Sigmoid colon (tissue), 7 donors: ENCODE data around the gene PRSS2. TPM values are rescaled to one million over a fixed set of nuclear protein-coding genes. Genes with fewer than 3 reads are reported as not detected.

Experiments
- DNase-seq: peaks from one replicate; pipeline ENCODE4 v3.0.0-alpha.2; 2019
- H3K27ac ChIP-seq, 4 donors: fragments of 200-600 bp; sonication (generic); one replicate each; pipeline ENCODE4 v1.5.1; 2016 to 2019; ENCODE audit warnings: mild to moderate bottlenecking in 1 of 4
- H3K27me3 ChIP-seq, 3 donors: fragments of 200-600 bp; sonication (generic); one replicate each; pipeline ENCODE4 v1.5.1; 2019; ENCODE audit warnings: mild to moderate bottlenecking in 1 of 3
- H3K36me3 ChIP-seq, 4 donors: fragments of 200-600 bp; sonication (generic); one replicate each; pipeline ENCODE4 v1.5.1; 2016 to 2019
- H3K4me1 ChIP-seq, 4 donors: fragments of 200-600 bp; sonication (generic); one replicate each; pipeline ENCODE4 v1.5.1; 2017 to 2019
- H3K4me3 ChIP-seq, 4 donors: fragments of 200-600 bp; sonication (generic); one replicate each; pipeline ENCODE4 v1.5.1; 2017 to 2019; ENCODE audit warnings: mild to moderate bottlenecking in 2 of 4, moderate library complexity in 1 of 4
- H3K9me3 ChIP-seq, 4 donors: fragments of 200-600 bp in 3 of 4; sonication (generic) in 3 of 4; one replicate each; pipeline versions ENCODE4 v1.5.1 to v1.6.1; 2013 to 2019
- CTCF ChIP-seq, 4 experiments: fragments of 450-650 bp in 3 of 4; fragments of 200-600 bp in 1 of 4; IDR thresholded peaks; one replicate each; pipeline ENCODE4 v1.5.1; 2016 to 2019; ENCODE audit warnings: antibody characterized with exemption in 4 of 4, mild to moderate bottlenecking in 3 of 4, moderate library complexity in 2 of 4
- EP300 ChIP-seq, 4 donors: sonication (generic); formaldehyde crosslinking; IDR thresholded peaks; one replicate each; pipeline ENCODE4 v1.6.1; 2017; ENCODE audit warnings: antibody characterized with exemption in 4 of 4
- POLR2A ChIP-seq, 2 donors: fragments of 450-650 bp; IDR thresholded peaks; one replicate each; pipeline ENCODE4 v1.6.1; 2016; ENCODE audit warnings: antibody characterized with exemption in 2 of 2, mild to moderate bottlenecking in 2 of 2, moderate library complexity in 2 of 2
- POLR2AphosphoS5 ChIP-seq, 4 donors: sonication (generic); formaldehyde crosslinking; IDR thresholded peaks; one replicate each; pipeline ENCODE4 v1.6.1; 2017; ENCODE audit warnings: antibody characterized with exemption in 4 of 4
- WGBS, 2 donors: extraction: QIAGEN DNeasy Blood & Tissue Kit; methylation state at CpG; one replicate each; pipeline ENCODE4 v1.1.7; 2013; 5-methylcytosine and 5-hydroxymethylcytosine counted together
- intact Hi-C: fragments of 100-400 bp; cut with DNase I; formaldehyde crosslinking; loops from one replicate; pipeline ENCODE4 v1.15.1; 2023
- polyA plus RNA-seq, 3 donors: library from polyadenylated mRNA; stranded (reverse); fragments of 200-250 nt; gene quantifications; one replicate each; pipeline ENCODE4 v1.2.3, GENCODE V29; 2013
- total RNA-seq, 4 donors: library from RNA; depleted of rRNA; stranded (reverse); fragments of >200 nt; gene quantifications; one replicate each; pipeline ENCODE4 v1.1.0, GENCODE V29; 2016
- donor health status: healthy with polysubstance abuse.
- donor health status: Bipolar disorder and iron deficiency.
- donor health status: healthy.

Gene PRSS2
- total and polyA plus RNA-seq, 7 donors: 1.4 to 30.0 (median 3.0) TPM; not detected in 4

- H3K27me3 ChIP-seq: peaks cover 0 to 7% (median 4%) of the 10 kb centered on the region in 3 donors
- intact Hi-C loops: loop anchor here (10.0 kb wide), 1 partner anchor 183 kb away; no protein-coding TSS in a partner anchor
- TF ChIP-seq CTCF (IDR thresholded peaks at IDR 0.05) (no peak), POLR2A (IDR thresholded peaks at IDR 0.05) (no peak), POLR2AphosphoS5 (IDR thresholded peaks at IDR 0.05) (no peak), EP300 (IDR thresholded peaks at IDR 0.05) (no peak)
- no peak overlapping the region for H3K4me3 ChIP-seq
- peak overlapping the region in 1 of 4 donors; percentile 14 for H3K27ac ChIP-seq
- DNase-seq: no peak
- H3K36me3 ChIP-seq: no peaks in the 10 kb centered on the region
- no peaks in the 10 kb centered on the region for H3K9me3 ChIP-seq
- 71 to 79% methylated on average over 6 of the region's 6 CpGs for WGBS, 2 donors
- peaks cover 0 to 4% (median 2%) of the 10 kb centered on the region in 4 donors for H3K4me1 ChIP-seq
Observed at GRCh38 chr7:142787783-142788182, 17.0 kb downstream of the PRSS2 start.

GRCh38 chr7:142788303-142789289, 17.8 kb downstream of the PRSS2 start:
- no peak for DNase-seq
- Histone ChIP-seq H3K36me3 (no peaks in the 10 kb centered on the region), H3K27me3 (peaks cover 0 to 11% (median 6%) of the 10 kb centered on the region in 3 donors), H3K4me3 (no peak overlapping the region), H3K9me3 (no peaks in the 10 kb centered on the region), H3K27ac (no peak overlapping the region), H3K4me1 (no peaks in the 10 kb centered on the region)
- no peak for TF ChIP-seq POLR2A (IDR thresholded peaks at IDR 0.05)
- no peak for TF ChIP-seq CTCF (IDR thresholded peaks at IDR 0.05)
- no peak for TF ChIP-seq POLR2AphosphoS5 (IDR thresholded peaks at IDR 0.05)
- no peak for TF ChIP-seq EP300 (IDR thresholded peaks at IDR 0.05)
- 75 to 77% methylated on average over 10 of the region's 10 CpGs for WGBS, 2 donors
- intact Hi-C loops: loop anchor here (10.0 kb wide), 1 partner anchor 184 kb away; no protein-coding TSS in a partner anchor

- TF ChIP-seq POLR2A (IDR thresholded peaks at IDR 0.05): no peak
- TF ChIP-seq EP300 (IDR thresholded peaks at IDR 0.05): no peak
- TF ChIP-seq CTCF (IDR thresholded peaks at IDR 0.05): no peak
- H3K27ac ChIP-seq: no peak overlapping the region
Observed at GRCh38 chr7:142789441-142789840, 18.7 kb downstream of the PRSS2 start.

GRCh38 chr7:142790056-142790455, 19.3 kb downstream of the PRSS2 start:
- H3K9me3 ChIP-seq: no peaks in the 10 kb centered on the region
- intact Hi-C loops: no loop called here
- no peaks in the 10 kb centered on the region for H3K4me1 ChIP-seq
- TF ChIP-seq POLR2A (IDR thresholded peaks at IDR 0.05): no peak
- TF ChIP-seq CTCF (IDR thresholded peaks at IDR 0.05): no peak
- no peak for TF ChIP-seq EP300 (IDR thresholded peaks at IDR 0.05)
- TF ChIP-seq POLR2AphosphoS5 (IDR thresholded peaks at IDR 0.05): no peak
- peaks cover 0 to 24% (median 6%) of the 10 kb centered on the region in 3 donors for H3K27me3 ChIP-seq
- DNase-seq: no peak
- WGBS, 2 donors: 72 to 76% methylated on average over 3 of the region's 3 CpGs
- H3K36me3 ChIP-seq: no peaks in the 10 kb centered on the region
- no peak overlapping the region for H3K27ac ChIP-seq
- H3K4me3 ChIP-seq: no peak overlapping the region

More at GRCh38 chr7:142789441-142789840, 18.7 kb downstream of the PRSS2 start:
- no peak for DNase-seq
- H3K4me1 ChIP-seq: no peaks in the 10 kb centered on the region
- no peaks in the 10 kb centered on the region for H3K36me3 ChIP-seq
- WGBS, 2 donors: 79 to 85% methylated on average over 2 of the region's 2 CpGs
- no peak overlapping the region for H3K4me3 ChIP-seq
- intact Hi-C loops: loop anchor here (10.0 kb wide), 1 partner anchor 185 kb away; no protein-coding TSS in a partner anchor
- H3K27me3 ChIP-seq: peaks cover 0 to 19% (median 6%) of the 10 kb centered on the region in 3 donors
- H3K9me3 ChIP-seq: no peaks in the 10 kb centered on the region
